Activated naive CD4-positive, alpha-beta T cell treated with anti-CD3 and anti-CD28 coated beads, Interleukin-2, amount 10 ng/mL, durations not matched to agents 7 days and 5 days (primary cell): Measurements from ENCODE around the gene LIME1.

Experiments
- CTCF ChIA-PET: fragments of 350-600 bp; sonication (Branson Sonifier 250); formaldehyde crosslinking; loops from one replicate; lab custom pipeline; 2021; ENCODE audit warnings: antibody characterized with exemption; lab: Charles Lee
- DNase-seq: peaks from one replicate; pipeline ENCODE4 v3.0.0-alpha.2; 2020
- H3K27ac Mint-ChIP-seq: one replicate; pipeline ENCODE4 v1.8.0; 2021; ENCODE audit warnings: mild to moderate bottlenecking, moderate library complexity, mixed read lengths
- H3K27me3 Mint-ChIP-seq: one replicate; pipeline ENCODE4 v1.8.0; 2021; ENCODE audit warnings: mild to moderate bottlenecking, mixed read lengths
- H3K36me3 Mint-ChIP-seq: one replicate; pipeline ENCODE4 v1.8.0; 2021; ENCODE audit warnings: mixed read lengths
- H3K4me1 Mint-ChIP-seq: one replicate; pipeline ENCODE4 v1.8.0; 2021; ENCODE audit warnings: mixed read lengths
- H3K4me3 Mint-ChIP-seq: one replicate; pipeline ENCODE4 v1.8.0; 2021; ENCODE audit warnings: mild to moderate bottlenecking, moderate library complexity, mixed read lengths
- H3K9me3 Mint-ChIP-seq: one replicate; pipeline ENCODE4 v1.8.0; 2021; ENCODE audit warnings: mixed read lengths

LIME1 gene

GRCh38 chr20:63702036-63702665 lies 34.3 kb upstream of the LIME1 start:
- DNase-seq: no peak
- Mint-ChIP-seq H3K4me1 (peaks cover 25% of the 10 kb centered on the region), H3K27ac (no peak overlapping the region), H3K9me3 (no peaks in the 10 kb centered on the region), H3K4me3 (no peak overlapping the region), H3K27me3 (peaks cover 3% of the 10 kb centered on the region), H3K36me3 (peaks cover 23% of the 10 kb centered on the region)
- CTCF ChIA-PET: no interaction called here

GRCh38 chr20:63702751-63703470 lies 33.6 kb upstream of the LIME1 start:
- Mint-ChIP-seq H3K27me3 (no peaks in the 10 kb centered on the region), H3K4me3 (no peak overlapping the region), H3K4me1 (peaks cover 21% of the 10 kb centered on the region), H3K36me3 (peaks cover 23% of the 10 kb centered on the region), H3K27ac (no peak overlapping the region), H3K9me3 (no peaks in the 10 kb centered on the region)
- CTCF ChIA-PET: no interaction called here
- peak; percentile 12 for DNase-seq

- Mint-ChIP-seq H3K27me3 (no peaks in the 10 kb centered on the region), H3K9me3 (no peaks in the 10 kb centered on the region), H3K27ac (no peak overlapping the region), H3K36me3 (peaks cover 25% of the 10 kb centered on the region), H3K4me1 (peaks cover 23% of the 10 kb centered on the region), H3K4me3 (no peak overlapping the region)
- CTCF ChIA-PET: no interaction called here
- peak; percentile 19 for DNase-seq
These were observed 32.9 kb upstream of the LIME1 start for GRCh38 chr20:63703471-63703975.

GRCh38 chr20:63703976-63704748 lies 32.3 kb upstream of the LIME1 start:
- peaks cover 29% of the 10 kb centered on the region for H3K36me3 Mint-ChIP-seq
- no peak overlapping the region for H3K27ac Mint-ChIP-seq
- H3K9me3 Mint-ChIP-seq: no peaks in the 10 kb centered on the region
- peak; percentile 20 for DNase-seq
- no peak overlapping the region for H3K4me3 Mint-ChIP-seq
- CTCF ChIA-PET: no interaction called here
- H3K4me1 Mint-ChIP-seq: peaks cover 29% of the 10 kb centered on the region
- no peaks in the 10 kb centered on the region for H3K27me3 Mint-ChIP-seq

GRCh38 chr20:63704749-63705117 lies 31.7 kb upstream of the LIME1 start:
- Mint-ChIP-seq H3K4me1 (peaks cover 33% of the 10 kb centered on the region), H3K4me3 (no peak overlapping the region), H3K27me3 (no peaks in the 10 kb centered on the region), H3K9me3 (no peaks in the 10 kb centered on the region), H3K27ac (no peak overlapping the region), H3K36me3 (peaks cover 32% of the 10 kb centered on the region)
- CTCF ChIA-PET: no interaction called here
- DNase-seq: peak; percentile 18

GRCh38 chr20:63705232-63706026 lies 31.0 kb upstream of the LIME1 start:
- H3K4me3 Mint-ChIP-seq: peak overlapping the region; percentile 37
- DNase-seq: peak; percentile 11
- CTCF ChIA-PET: interaction anchor here (1.1 to 2.9 kb wide), 4 partner anchors 32 to 159 kb away, joined by 3 to 14 read pairs (median 6); partner anchors contain the start of genes LIME1, SLC2A4RG and TPD52L2
- H3K36me3 Mint-ChIP-seq: peaks cover 35% of the 10 kb centered on the region
- no peaks in the 10 kb centered on the region for H3K9me3 Mint-ChIP-seq
- H3K4me1 Mint-ChIP-seq: peaks cover 35% of the 10 kb centered on the region
- no peak overlapping the region for H3K27ac Mint-ChIP-seq
- no peaks in the 10 kb centered on the region for H3K27me3 Mint-ChIP-seq

GRCh38 chr20:63706027-63706695 lies 30.3 kb upstream of the LIME1 start:
- peak; percentile 19 for DNase-seq
- Mint-ChIP-seq H3K27ac (peak overlapping the region; percentile 80), H3K4me3 (peak overlapping the region; percentile 80), H3K27me3 (no peaks in the 10 kb centered on the region), H3K9me3 (no peaks in the 10 kb centered on the region), H3K4me1 (peaks cover 42% of the 10 kb centered on the region), H3K36me3 (peaks cover 43% of the 10 kb centered on the region)
- CTCF ChIA-PET: interaction anchor here (0.6 to 2.9 kb wide), 8 partner anchors 31 to 158 kb away, joined by 3 to 14 read pairs (median 4); partner anchors contain the start of genes LIME1, SLC2A4RG and TPD52L2

- Mint-ChIP-seq H3K27ac (peak overlapping the region; percentile 80), H3K4me1 (peaks cover 46% of the 10 kb centered on the region), H3K27me3 (no peaks in the 10 kb centered on the region), H3K4me3 (peak overlapping the region; percentile 80), H3K9me3 (no peaks in the 10 kb centered on the region), H3K36me3 (peaks cover 50% of the 10 kb centered on the region)
- DNase-seq: peak; percentile 82
- CTCF ChIA-PET: interaction anchor here (0.6 to 2.9 kb wide), 16 partner anchors 9 to 267 kb away, joined by 3 to 14 read pairs (median 3); partner anchors contain the start of genes PTK6, SLC2A4RG and TPD52L2
These were observed 29.5 kb upstream of the LIME1 start for GRCh38 chr20:63706852-63707557.

- Mint-ChIP-seq H3K36me3 (peaks cover 57% of the 10 kb centered on the region), H3K27ac (peak within 1 kb of the TSS; percentile 80), H3K4me1 (peaks cover 48% of the 10 kb centered on the region), H3K9me3 (peaks cover 5% of the 10 kb centered on the region), H3K27me3 (no peaks in the 10 kb centered on the region), H3K4me3 (peak within 1 kb of the TSS; percentile 80)
- CTCF ChIA-PET: interaction anchor here (0.7 to 2.9 kb wide), 17 partner anchors 8 to 266 kb away, joined by 3 to 14 read pairs (median 3); partner anchors contain the start of genes LIME1, PTK6, SLC2A4RG and TPD52L2
- peak; percentile 91 for DNase-seq
These were observed 28.7 kb upstream of the LIME1 start, which contains the start of the genes ARFRP1 and ZGPAT for GRCh38 chr20:63707558-63708300. Gene ARFRP1 (minus strand): TSS chr20:63707976. CDS start chr20:63707091, 885 bp downstream. Gene ZGPAT (plus strand): TSS chr20:63708039. CDS start chr20:63708581, 542 bp downstream.

- Mint-ChIP-seq H3K27me3 (no peaks in the 10 kb centered on the region), H3K36me3 (peaks cover 61% of the 10 kb centered on the region), H3K4me1 (peaks cover 49% of the 10 kb centered on the region), H3K9me3 (peaks cover 5% of the 10 kb centered on the region), H3K27ac (peak overlapping the region; percentile 71), H3K4me3 (peak overlapping the region; percentile 80)
- DNase-seq: peak; percentile 23
- CTCF ChIA-PET: interaction anchor here (0.9 to 2.9 kb wide), 10 partner anchors 10 to 171 kb away, joined by 3 to 14 read pairs (median 5); partner anchors contain the start of genes LIME1, PTK6, SLC2A4RG and TPD52L2
These were observed 27.9 kb upstream of the LIME1 start for GRCh38 chr20:63708301-63709148.

- Mint-ChIP-seq H3K4me1 (peaks cover 49% of the 10 kb centered on the region), H3K27me3 (no peaks in the 10 kb centered on the region), H3K27ac (no peak overlapping the region), H3K4me3 (peak overlapping the region; percentile 80), H3K9me3 (peaks cover 5% of the 10 kb centered on the region), H3K36me3 (peaks cover 64% of the 10 kb centered on the region)
- DNase-seq: peak; percentile 20
- CTCF ChIA-PET: interaction anchor here (1.5 to 2.0 kb wide), 2 partner anchors 10 to 30 kb away, joined by 4 to 8 read pairs; partner anchors contain the start of gene SLC2A4RG
These were observed 27.3 kb upstream of the LIME1 start for GRCh38 chr20:63709149-63709527.
